Mononuclear cell (primary cell): ENCODE data around the gene URI1. TPM values are rescaled to one million over a fixed set of nuclear protein-coding genes. Genes with fewer than 3 reads are reported as not detected.
"Not testable (repeated sequence)": the region's sequence is repeated elsewhere in the genome, so short reads cannot be mapped to it uniquely, and the experiment has no call there.

Source experiments
- H3K27me3 ChIP-seq: 2 replicates; pipeline ENCODE4 v1.6.0; 2011; ENCODE audit warnings: low read length, control low read depth; ENCODE audit not compliant: insufficient read depth
- H3K4me1 ChIP-seq: 2 replicates; pipeline ENCODE4 v1.5.1; 2011; ENCODE audit warnings: mild to moderate bottlenecking, low read length, control low read depth; ENCODE audit not compliant: insufficient read depth
- H3K4me3 ChIP-seq: 2 replicates; pipeline ENCODE4 v1.5.1; 2011; ENCODE audit warnings: mild to moderate bottlenecking, low read length, moderate library complexity
- H3K9me3 ChIP-seq: 2 replicates; pipeline ENCODE4 v1.5.1; 2011; ENCODE audit warnings: low read depth, mild to moderate bottlenecking, control low read depth, low read length
- total RNA-seq: library from RNA; depleted of rRNA; stranded (reverse); fragments of >200 nt; gene quantifications from one replicate; pipeline ENCODE4 v1.2.3, GENCODE V29; 2012

Gene URI1, protein sequence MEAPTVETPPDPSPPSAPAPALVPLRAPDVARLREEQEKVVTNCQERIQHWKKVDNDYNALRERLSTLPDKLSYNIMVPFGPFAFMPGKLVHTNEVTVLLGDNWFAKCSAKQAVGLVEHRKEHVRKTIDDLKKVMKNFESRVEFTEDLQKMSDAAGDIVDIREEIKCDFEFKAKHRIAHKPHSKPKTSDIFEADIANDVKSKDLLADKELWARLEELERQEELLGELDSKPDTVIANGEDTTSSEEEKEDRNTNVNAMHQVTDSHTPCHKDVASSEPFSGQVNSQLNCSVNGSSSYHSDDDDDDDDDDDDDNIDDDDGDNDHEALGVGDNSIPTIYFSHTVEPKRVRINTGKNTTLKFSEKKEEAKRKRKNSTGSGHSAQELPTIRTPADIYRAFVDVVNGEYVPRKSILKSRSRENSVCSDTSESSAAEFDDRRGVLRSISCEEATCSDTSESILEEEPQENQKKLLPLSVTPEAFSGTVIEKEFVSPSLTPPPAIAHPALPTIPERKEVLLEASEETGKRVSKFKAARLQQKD
- 78.5 TPM for total RNA-seq

GRCh38 chr19:29941828-29942403 lies at the start of gene URI1:
URI1 (plus strand) TSS chr19:29942239; CDS start chr19:29942548, 309 bp downstream.
- H3K4me1 ChIP-seq, result peaks cover 33% of the 10 kb centered on the region

DNA sequence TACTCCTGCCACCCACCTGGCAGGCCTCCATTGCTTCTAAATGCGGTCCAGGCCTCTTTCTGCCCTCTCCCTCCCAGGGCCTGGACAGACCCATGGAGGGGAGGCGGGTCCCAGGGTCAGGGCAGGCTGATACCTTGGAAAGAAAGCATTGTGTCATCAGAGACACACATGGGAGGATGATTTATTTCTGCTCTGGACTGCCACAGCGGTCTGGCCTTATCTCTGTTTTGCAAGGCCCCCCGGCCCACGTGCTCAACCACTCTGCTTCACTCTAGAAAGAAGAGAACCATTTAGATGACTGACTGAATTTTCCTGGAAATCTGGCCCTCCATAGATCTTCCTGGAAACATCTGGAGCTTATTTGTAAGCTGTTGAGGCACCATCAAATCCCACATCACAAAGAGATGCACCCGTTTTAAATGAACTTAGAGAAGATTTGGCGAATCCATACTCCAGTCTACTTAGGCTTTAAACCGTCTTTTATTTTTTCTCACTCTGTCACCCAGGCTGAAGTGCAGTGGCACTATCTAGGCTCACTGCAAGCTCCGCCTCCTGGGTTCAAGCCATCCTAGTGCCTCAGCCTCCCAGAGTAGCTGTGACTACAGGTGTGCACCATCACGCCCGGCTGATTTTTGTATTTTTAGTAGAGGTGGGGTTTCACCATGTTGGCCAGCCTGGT lies 48.3 kb upstream of the URI1 start:
- Histone ChIP-seq H3K4me1 (no peaks in the 10 kb centered on the region), H3K27me3 (no peaks in the 10 kb centered on the region), H3K4me3 (no peak overlapping the region), H3K9me3 (no peaks in the 10 kb centered on the region)

More at GRCh38 chr19:29941828-29942403, at the start of gene URI1:
- no peaks in the 10 kb centered on the region for H3K9me3 ChIP-seq
- H3K4me3 ChIP-seq, result peak within 1 kb of the TSS; percentile 77
- H3K27me3 ChIP-seq, result no peaks in the 10 kb centered on the region

- Histone ChIP-seq H3K9me3 (no peaks in the 10 kb centered on the region), H3K27me3 (no peaks in the 10 kb centered on the region), H3K4me3 (no peak overlapping the region), H3K4me1 (no peaks in the 10 kb centered on the region)
Measured at GRCh38 chr19:29896802-29897201, 45.2 kb upstream of the URI1 start.

GRCh38 chr19:29897466-29897865 lies 44.6 kb upstream of the URI1 start:
- H3K9me3 ChIP-seq, result no peaks in the 10 kb centered on the region
- no peak overlapping the region for H3K4me3 ChIP-seq
- H3K4me1 ChIP-seq, result no peaks in the 10 kb centered on the region
- no peaks in the 10 kb centered on the region for H3K27me3 ChIP-seq

GRCh38 chr19:29904017-29904416 lies 38.0 kb upstream of the URI1 start:
- H3K4me3 ChIP-seq, result no peak overlapping the region
- no peaks in the 10 kb centered on the region for H3K9me3 ChIP-seq
- H3K27me3 ChIP-seq, result no peaks in the 10 kb centered on the region
- H3K4me1 ChIP-seq, result no peaks in the 10 kb centered on the region

GRCh38 chr19:29908963-29909944 lies 32.8 kb upstream of the URI1 start:
- Histone ChIP-seq H3K27me3 (no peaks in the 10 kb centered on the region), H3K4me3 (no peak overlapping the region), H3K4me1 (no peaks in the 10 kb centered on the region), H3K9me3 (no peaks in the 10 kb centered on the region)

GRCh38 chr19:29914933-29915332 lies 27.1 kb upstream of the URI1 start:
- H3K4me3 ChIP-seq, result no peak overlapping the region
- no peaks in the 10 kb centered on the region for H3K9me3 ChIP-seq
- H3K4me1 ChIP-seq, result no peaks in the 10 kb centered on the region

GRCh38 chr19:29915832-29916231 lies 26.2 kb upstream of the URI1 start:
- H3K4me1 ChIP-seq, H3K4me3 ChIP-seq, H3K27me3 ChIP-seq, H3K9me3 ChIP-seq: not testable (repeated sequence)

More at GRCh38 chr19:29914933-29915332, 27.1 kb upstream of the URI1 start:
- H3K27me3 ChIP-seq, result no peaks in the 10 kb centered on the region

GRCh38 chr19:29917911-29918310 lies 24.1 kb upstream of the URI1 start:
- H3K4me1 ChIP-seq, result no peaks in the 10 kb centered on the region
- no peak overlapping the region for H3K4me3 ChIP-seq
- no peaks in the 10 kb centered on the region for H3K9me3 ChIP-seq
- no peaks in the 10 kb centered on the region for H3K27me3 ChIP-seq

GRCh38 chr19:29918891-29919290 lies 23.1 kb upstream of the URI1 start:
- no peaks in the 10 kb centered on the region for H3K9me3 ChIP-seq

DNA sequence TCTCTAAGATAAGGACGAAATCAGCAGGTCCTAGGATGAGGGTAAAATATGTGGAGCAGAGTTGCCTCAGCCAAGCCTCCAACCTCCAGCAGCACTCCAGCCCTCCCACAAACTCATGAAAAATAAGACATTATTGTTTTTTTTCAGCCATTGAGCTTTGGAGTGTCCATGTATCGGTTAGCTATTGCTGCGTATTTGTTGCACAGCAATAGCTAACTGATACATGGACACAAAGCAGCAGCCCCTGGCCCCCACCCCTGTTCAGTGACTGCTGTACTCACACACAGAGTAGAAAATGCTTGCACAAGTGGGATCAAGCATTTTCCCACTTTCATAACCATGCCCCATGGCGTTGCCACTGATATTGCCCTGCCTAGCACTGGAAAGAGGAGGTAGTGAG lies 19.1 kb upstream of the URI1 start:
- Histone ChIP-seq H3K27me3 (no peaks in the 10 kb centered on the region), H3K4me3 (no peak overlapping the region), H3K4me1 (no peaks in the 10 kb centered on the region), H3K9me3 (no peaks in the 10 kb centered on the region)

More at GRCh38 chr19:29918891-29919290, 23.1 kb upstream of the URI1 start:
- H3K4me3 ChIP-seq, result no peak overlapping the region
- no peaks in the 10 kb centered on the region for H3K4me1 ChIP-seq
- no peaks in the 10 kb centered on the region for H3K27me3 ChIP-seq

DNA sequence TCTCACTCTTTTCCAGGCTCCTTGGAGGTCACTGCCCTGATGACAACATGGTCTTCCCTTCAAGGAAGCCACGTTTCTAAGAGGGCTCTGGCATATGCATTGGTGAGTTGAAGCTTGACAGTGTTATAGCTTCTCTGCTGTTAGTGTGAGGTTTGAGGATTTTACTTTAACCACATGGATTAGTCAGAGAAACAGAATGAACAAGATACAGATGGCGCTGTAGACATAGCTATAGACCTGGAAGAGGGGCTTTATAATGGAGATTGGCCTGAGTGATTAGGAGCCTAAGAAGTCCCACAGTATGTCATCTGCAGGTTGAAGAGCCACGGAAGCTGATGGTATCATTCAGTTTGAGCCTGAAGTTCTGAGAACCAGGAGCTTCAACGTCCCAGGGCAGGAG lies 18.4 kb upstream of the URI1 start:
- H3K27me3 ChIP-seq, result no peaks in the 10 kb centered on the region
- no peaks in the 10 kb centered on the region for H3K9me3 ChIP-seq
- no peak overlapping the region for H3K4me3 ChIP-seq
- no peaks in the 10 kb centered on the region for H3K4me1 ChIP-seq

GRCh38 chr19:29926031-29926430 lies 16.0 kb upstream of the URI1 start:
- H3K27me3 ChIP-seq, result no peaks in the 10 kb centered on the region
- no peaks in the 10 kb centered on the region for H3K4me1 ChIP-seq
- no peak overlapping the region for H3K4me3 ChIP-seq
- H3K9me3 ChIP-seq, result no peaks in the 10 kb centered on the region

DNA sequence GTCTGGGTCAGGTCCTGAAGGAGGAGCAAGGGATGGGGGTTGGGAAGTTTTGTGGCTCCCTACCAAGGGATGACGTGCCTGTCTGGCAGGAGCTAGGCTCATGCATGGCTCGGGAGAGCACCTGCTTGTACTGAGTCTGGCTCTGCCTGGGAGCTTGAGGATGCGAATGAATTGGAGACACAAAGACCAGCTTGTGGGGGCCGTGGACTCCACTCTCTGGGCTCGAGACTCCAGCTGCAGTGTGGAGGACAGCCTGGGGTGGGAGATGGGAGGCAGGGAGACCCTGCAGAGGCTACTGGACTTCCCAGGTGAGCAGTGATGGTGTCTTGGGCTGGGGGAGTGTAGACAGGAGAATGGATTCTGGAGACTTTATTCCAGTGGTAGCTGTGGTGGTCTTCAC lies 15.2 kb upstream of the URI1 start:
- Histone ChIP-seq H3K4me1 (no peaks in the 10 kb centered on the region), H3K9me3 (no peaks in the 10 kb centered on the region), H3K4me3 (no peak overlapping the region), H3K27me3 (no peaks in the 10 kb centered on the region)
